SK-N-SH (cell line): Measurements from ENCODE around the gene SH3BP4. TPM values are rescaled to one million over a fixed set of nuclear protein-coding genes. Genes with fewer than 3 reads are reported as not detected.

Experiments
- ELF1 ChIP-seq: IDR thresholded peaks from 2 replicates; pipeline ENCODE4 v1.4.0; 2012
- EZH2phosphoT487 ChIP-seq: fragments of 200-600 bp; sonication (generic); IDR thresholded peaks from 2 replicates; pipeline ENCODE4 v1.6.1; 2017; ENCODE audit warnings: low read depth, mixed run types, mild to moderate bottlenecking, antibody characterized with exemption, moderate library complexity, borderline replicate concordance
- FOXJ3 ChIP-seq: sonication (generic); formaldehyde crosslinking; IDR thresholded peaks from 2 replicates; pipeline ENCODE4 v1.5.1; 2020; ENCODE audit warnings: mild to moderate bottlenecking, missing genetic modification reagents
- GABPA ChIP-seq: IDR thresholded peaks from 2 replicates; pipeline ENCODE4 v1.4.0; 2012; ENCODE audit warnings: low read depth, mild to moderate bottlenecking
- GATA2 ChIP-seq: sonication (generic); formaldehyde crosslinking; IDR thresholded peaks from 2 replicates; pipeline ENCODE4 v1.5.0; 2020; ENCODE audit warnings: mild to moderate bottlenecking, missing genetic modification reagents
- MXI1 ChIP-seq: IDR thresholded peaks from 2 replicates; pipeline ENCODE4 v1.6.1; 2012; ENCODE audit warnings: mild to moderate bottlenecking, low read depth, low read length, improper control_type of control experiment
- NRF1 ChIP-seq: IDR thresholded peaks from 2 replicates; pipeline ENCODE4 v1.6.1; 2012; ENCODE audit warnings: low read depth, mild to moderate bottlenecking, low read length
- POLR2AphosphoS5 ChIP-seq: IDR thresholded peaks from 2 replicates; pipeline ENCODE4 v1.6.1; 2012; ENCODE audit warnings: low read depth, low read length
- RAD21 ChIP-seq: IDR thresholded peaks from 2 replicates; pipeline ENCODE4 v1.6.1; 2012; ENCODE audit warnings: mild to moderate bottlenecking, low read length
- SMC3 ChIP-seq: IDR thresholded peaks from 2 replicates; pipeline ENCODE4 v1.6.1; 2012; ENCODE audit warnings: low read depth, low read length, improper control_type of control experiment
- TAF1 ChIP-seq: IDR thresholded peaks from 2 replicates; pipeline ENCODE4 v1.6.1; 2012; ENCODE audit warnings: low read depth, mild to moderate bottlenecking, low read length, moderate library complexity, borderline replicate concordance
- TCF12 ChIP-seq: IDR thresholded peaks from 2 replicates; pipeline ENCODE4 v1.4.0; 2012
- TEAD4 ChIP-seq: IDR thresholded peaks from 2 replicates; pipeline ENCODE4 v1.4.0; 2012; ENCODE audit warnings: mild to moderate bottlenecking, borderline replicate concordance; ENCODE audit not compliant: insufficient read depth
- polyA plus RNA-seq, 3 experiments: library from polyadenylated mRNA; depleted of rRNA; stranded (reverse); fragments of >200 nt; gene quantifications; 2 replicates each; pipeline ENCODE4 v1.2.3, GENCODE V29; 2012
- TF ChIP-seq, protein P1 (sequence below): IDR thresholded peaks from 2 replicates; pipeline ENCODE4 v1.6.1; 2012; ENCODE audit warnings: mild to moderate bottlenecking, low read depth, low read length, moderate library complexity
- TF ChIP-seq, protein P2 (sequence below): IDR thresholded peaks from 2 replicates; pipeline ENCODE4 v1.4.0; 2012; ENCODE audit warnings: low read depth, borderline replicate concordance
- TF ChIP-seq, protein P3 (sequence below): fragments of 150-350 bp; IDR thresholded peaks from 2 replicates; pipeline ENCODE4 v1.6.1; 2017; ENCODE audit warnings: antibody characterized with exemption, low read length, low read depth, borderline replicate concordance
- TF ChIP-seq, protein P4 (sequence below): IDR thresholded peaks from 2 replicates; pipeline ENCODE4 v1.4.0; 2012; ENCODE audit warnings: low read depth, borderline replicate concordance
- TF ChIP-seq, protein P5 (sequence below): fragments of 200-600 bp; sonication (generic); IDR thresholded peaks from 2 replicates; pipeline ENCODE4 v1.6.1; 2017; ENCODE audit warnings: antibody characterized with exemption, mild to moderate bottlenecking, moderate library complexity

SH3BP4 gene
- polyA plus RNA-seq, 1 of the 3 experiments (the other 2 are of a cell fraction) = 27.7 TPM

DNA sequence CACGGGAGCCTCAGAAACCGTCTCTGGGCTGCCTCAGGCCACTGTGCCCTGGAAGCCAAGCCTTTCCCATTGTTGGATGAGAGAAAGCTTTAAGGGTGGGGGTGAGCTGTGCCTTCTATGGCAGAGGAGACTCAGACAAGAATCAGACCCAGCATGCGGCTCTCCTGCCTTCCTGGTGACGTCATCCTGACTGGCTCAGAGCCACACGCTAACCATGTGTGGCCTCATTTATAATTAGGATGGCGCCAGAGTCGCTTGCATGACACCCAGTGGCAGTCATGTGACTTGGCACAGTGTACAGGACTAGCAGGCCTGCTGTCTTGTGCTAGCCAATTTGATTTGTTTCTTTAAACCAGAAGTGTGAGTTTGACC is 99.1 kb downstream of the SH3BP4 start (continued):
- TF ChIP-seq, protein P1, sequence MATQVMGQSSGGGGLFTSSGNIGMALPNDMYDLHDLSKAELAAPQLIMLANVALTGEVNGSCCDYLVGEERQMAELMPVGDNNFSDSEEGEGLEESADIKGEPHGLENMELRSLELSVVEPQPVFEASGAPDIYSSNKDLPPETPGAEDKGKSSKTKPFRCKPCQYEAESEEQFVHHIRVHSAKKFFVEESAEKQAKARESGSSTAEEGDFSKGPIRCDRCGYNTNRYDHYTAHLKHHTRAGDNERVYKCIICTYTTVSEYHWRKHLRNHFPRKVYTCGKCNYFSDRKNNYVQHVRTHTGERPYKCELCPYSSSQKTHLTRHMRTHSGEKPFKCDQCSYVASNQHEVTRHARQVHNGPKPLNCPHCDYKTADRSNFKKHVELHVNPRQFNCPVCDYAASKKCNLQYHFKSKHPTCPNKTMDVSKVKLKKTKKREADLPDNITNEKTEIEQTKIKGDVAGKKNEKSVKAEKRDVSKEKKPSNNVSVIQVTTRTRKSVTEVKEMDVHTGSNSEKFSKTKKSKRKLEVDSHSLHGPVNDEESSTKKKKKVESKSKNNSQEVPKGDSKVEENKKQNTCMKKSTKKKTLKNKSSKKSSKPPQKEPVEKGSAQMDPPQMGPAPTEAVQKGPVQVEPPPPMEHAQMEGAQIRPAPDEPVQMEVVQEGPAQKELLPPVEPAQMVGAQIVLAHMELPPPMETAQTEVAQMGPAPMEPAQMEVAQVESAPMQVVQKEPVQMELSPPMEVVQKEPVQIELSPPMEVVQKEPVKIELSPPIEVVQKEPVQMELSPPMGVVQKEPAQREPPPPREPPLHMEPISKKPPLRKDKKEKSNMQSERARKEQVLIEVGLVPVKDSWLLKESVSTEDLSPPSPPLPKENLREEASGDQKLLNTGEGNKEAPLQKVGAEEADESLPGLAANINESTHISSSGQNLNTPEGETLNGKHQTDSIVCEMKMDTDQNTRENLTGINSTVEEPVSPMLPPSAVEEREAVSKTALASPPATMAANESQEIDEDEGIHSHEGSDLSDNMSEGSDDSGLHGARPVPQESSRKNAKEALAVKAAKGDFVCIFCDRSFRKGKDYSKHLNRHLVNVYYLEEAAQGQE = no peak
- peak; percentile 51 for TF ChIP-seq SMC3
- TF ChIP-seq TCF12 = peak; percentile 89
- no peak for TF ChIP-seq GABPA
- TF ChIP-seq, protein P2, sequence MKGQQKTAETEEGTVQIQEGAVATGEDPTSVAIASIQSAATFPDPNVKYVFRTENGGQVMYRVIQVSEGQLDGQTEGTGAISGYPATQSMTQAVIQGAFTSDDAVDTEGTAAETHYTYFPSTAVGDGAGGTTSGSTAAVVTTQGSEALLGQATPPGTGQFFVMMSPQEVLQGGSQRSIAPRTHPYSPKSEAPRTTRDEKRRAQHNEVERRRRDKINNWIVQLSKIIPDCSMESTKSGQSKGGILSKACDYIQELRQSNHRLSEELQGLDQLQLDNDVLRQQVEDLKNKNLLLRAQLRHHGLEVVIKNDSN = peak; percentile 86; the same call in 1 of the 2 replicates
- no peak for TF ChIP-seq ELF1
- TF ChIP-seq MXI1 = peak; percentile 86
- peak; percentile 48; the same call in 1 of the 2 replicates for TF ChIP-seq POLR2AphosphoS5
- TF ChIP-seq GATA2 = peak; percentile 64
- TF ChIP-seq TAF1 = no peak
- TF ChIP-seq, protein P3, sequence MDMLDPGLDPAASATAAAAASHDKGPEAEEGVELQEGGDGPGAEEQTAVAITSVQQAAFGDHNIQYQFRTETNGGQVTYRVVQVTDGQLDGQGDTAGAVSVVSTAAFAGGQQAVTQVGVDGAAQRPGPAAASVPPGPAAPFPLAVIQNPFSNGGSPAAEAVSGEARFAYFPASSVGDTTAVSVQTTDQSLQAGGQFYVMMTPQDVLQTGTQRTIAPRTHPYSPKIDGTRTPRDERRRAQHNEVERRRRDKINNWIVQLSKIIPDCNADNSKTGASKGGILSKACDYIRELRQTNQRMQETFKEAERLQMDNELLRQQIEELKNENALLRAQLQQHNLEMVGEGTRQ = peak; percentile 62; the same call in 1 of the 2 replicates
- TF ChIP-seq FOXJ3 (CRISPR knock-in tag) = 0 out of 2 replicates have a peak, but pooled peaks have one; percentile 60
- no peak for TF ChIP-seq TEAD4
- TF ChIP-seq, protein P4, sequence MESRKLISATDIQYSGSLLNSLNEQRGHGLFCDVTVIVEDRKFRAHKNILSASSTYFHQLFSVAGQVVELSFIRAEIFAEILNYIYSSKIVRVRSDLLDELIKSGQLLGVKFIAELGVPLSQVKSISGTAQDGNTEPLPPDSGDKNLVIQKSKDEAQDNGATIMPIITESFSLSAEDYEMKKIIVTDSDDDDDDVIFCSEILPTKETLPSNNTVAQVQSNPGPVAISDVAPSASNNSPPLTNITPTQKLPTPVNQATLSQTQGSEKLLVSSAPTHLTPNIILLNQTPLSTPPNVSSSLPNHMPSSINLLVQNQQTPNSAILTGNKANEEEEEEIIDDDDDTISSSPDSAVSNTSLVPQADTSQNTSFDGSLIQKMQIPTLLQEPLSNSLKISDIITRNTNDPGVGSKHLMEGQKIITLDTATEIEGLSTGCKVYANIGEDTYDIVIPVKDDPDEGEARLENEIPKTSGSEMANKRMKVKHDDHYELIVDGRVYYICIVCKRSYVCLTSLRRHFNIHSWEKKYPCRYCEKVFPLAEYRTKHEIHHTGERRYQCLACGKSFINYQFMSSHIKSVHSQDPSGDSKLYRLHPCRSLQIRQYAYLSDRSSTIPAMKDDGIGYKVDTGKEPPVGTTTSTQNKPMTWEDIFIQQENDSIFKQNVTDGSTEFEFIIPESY = 0 out of 2 replicates have a peak, but pooled peaks have one; percentile 52
- no peak for TF ChIP-seq NRF1
- peak; percentile 74 for TF ChIP-seq RAD21
- no peak for TF ChIP-seq EZH2phosphoT487
- TF ChIP-seq, protein P5, sequence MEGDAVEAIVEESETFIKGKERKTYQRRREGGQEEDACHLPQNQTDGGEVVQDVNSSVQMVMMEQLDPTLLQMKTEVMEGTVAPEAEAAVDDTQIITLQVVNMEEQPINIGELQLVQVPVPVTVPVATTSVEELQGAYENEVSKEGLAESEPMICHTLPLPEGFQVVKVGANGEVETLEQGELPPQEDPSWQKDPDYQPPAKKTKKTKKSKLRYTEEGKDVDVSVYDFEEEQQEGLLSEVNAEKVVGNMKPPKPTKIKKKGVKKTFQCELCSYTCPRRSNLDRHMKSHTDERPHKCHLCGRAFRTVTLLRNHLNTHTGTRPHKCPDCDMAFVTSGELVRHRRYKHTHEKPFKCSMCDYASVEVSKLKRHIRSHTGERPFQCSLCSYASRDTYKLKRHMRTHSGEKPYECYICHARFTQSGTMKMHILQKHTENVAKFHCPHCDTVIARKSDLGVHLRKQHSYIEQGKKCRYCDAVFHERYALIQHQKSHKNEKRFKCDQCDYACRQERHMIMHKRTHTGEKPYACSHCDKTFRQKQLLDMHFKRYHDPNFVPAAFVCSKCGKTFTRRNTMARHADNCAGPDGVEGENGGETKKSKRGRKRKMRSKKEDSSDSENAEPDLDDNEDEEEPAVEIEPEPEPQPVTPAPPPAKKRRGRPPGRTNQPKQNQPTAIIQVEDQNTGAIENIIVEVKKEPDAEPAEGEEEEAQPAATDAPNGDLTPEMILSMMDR = peak; percentile 39
